GM18517 (cell line): ENCODE measurements around the gene LRRFIP1.
"Not testable (repeated sequence)": the region's sequence is repeated elsewhere in the genome, so short reads cannot be mapped to it uniquely, and the experiment has no call there.

Experiments
- ATAC-seq: cut with Tn5 transposase; IDR thresholded peaks from one replicate; pipeline ENCODE4 v1.9.1; 2021; ENCODE audit warnings: mild to moderate bottlenecking, moderate library complexity; ENCODE audit not compliant: unreplicated experiment

Gene LRRFIP1

DNA sequence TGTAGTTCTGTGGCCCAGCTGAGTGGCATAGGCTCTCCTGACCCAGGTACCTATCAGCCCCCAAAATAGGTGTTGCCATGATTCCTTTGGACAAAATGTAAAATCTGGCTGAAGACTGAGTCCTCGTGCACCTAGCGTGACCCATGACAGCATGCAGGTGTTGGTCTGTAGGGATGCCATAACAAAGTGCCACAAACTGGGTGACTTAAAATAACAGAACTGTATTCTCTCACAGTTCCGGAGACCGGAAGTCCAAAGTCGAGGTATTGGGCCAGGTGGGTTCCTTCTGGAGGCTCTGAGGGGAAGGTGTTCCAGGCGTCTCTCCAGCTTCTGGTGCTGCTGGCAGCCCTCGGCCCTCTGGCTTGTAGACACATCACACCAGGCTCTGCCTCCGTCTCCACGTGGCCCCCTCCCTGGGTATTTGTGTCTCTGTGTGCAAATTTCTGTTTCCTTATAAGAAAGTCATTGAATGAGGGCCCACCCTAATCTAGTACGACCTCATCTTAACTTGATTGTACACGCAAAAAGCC lies 34.5 kb downstream of the LRRFIP1 start:
- no peak for ATAC-seq

DNA sequence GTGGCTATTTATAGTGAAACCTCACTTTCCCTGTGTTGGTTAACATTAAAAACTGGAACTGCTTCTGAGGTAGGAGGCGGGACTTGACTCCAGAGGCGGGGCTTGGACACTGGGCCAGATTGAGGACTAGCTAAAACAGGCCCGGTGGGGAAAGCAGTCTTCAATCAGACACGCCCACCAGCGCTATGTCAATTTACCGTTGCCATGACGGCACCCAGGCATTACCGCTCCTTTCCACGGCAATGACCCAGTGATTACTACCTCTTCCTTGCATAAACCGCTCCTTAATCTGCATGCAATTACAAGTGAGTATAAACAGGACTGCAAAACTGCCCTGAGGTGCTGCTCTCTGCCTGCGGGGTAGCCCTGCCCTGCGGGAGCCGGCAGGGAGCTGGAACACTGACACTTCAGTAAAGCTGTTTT lies 35.3 kb downstream of the LRRFIP1 start:
- no peak for ATAC-seq

DNA sequence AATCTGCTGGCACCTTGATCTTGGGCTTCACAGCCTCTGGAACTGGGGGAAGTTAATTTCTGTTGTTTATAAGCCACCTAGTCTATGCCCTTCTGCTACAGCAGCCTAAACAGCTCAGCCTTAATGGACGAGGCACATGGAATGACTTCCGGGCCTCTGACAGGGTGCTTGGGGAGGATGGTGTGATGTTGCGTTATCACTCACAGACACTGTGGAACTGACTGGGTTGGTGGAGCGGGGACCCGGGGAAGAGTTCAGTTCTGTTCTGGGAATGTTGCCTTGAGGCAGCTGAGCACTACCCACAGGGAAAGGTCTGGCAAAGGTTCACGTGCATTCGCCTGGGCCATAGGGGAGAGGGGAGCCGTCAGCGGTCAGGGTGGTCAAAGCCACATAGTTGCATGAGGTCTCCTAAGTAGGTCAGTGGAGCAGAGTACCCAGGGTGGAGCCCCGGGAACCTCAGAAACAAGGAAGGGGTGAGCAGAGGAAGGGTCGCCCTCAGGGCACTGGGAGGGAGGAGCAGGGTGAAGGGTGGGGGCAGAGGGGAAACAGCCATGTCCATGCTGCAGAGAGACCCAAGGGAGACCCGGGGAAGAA lies 36.2 kb downstream of the LRRFIP1 start:
- ATAC-seq, result no peak

DNA sequence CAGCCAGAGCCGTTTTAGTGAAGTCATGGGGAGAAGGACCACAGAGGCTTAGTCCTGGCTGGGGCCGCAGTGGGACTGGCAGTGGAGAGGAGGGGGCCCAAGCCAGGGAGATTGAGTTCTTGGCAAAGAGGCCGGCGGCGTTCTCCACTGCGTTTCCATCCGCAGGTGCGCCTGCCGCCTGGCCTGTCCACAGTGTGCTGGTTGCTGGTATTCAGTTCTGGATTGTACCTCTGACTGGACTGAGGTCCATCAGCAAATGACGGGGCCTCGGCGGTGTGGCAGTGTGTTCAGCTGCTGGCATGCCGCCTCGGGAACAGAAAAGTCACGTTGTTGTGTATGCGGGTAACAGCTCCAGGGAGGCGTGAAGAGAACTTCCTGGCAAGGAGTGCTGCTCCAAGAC lies 36.8 kb downstream of the LRRFIP1 start:
- ATAC-seq, result no peak

DNA sequence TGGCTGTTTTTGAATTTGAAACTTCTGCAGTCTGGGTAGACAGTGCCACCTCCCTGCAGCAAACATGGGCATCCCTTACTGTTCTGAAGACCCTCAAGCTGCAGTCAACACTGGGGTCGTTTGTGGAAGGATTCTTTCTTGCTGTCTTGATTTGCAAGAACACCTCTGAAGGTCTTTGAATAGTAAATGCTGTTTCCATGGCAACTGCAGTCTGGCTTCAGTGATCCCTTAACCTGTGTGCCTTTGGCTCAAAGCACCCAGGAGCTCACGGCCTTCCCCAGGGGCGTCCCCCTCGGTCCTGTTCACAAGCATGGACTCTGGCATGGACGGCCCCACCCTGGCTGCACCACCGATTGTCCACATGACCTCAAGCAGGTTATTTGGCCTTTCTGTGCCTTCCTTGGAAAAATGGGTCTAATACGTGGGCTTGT lies 38.3 kb downstream of the LRRFIP1 start:
- ATAC-seq, result no peak

DNA sequence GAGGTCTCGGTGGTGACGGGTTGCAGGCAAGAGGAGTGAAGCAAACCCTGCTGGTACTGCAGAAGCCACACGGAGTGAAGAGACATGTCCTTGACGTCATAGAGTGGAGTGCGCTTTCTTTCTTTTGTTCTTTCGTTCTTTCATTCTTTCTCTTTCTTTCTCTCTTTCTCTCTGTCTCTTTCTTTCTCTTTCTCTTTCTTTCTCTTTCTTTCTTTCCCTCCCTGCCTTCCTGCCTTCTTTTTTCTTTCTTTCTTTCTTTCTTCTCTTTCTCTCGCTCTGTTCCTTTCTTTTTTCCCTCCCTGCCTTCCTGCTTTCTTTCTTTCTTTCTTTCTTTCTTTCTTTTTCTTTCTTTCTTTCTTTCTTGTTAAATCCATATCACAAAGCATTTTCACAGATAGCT lies 39.2 kb downstream of the LRRFIP1 start:
- no peak for ATAC-seq

DNA sequence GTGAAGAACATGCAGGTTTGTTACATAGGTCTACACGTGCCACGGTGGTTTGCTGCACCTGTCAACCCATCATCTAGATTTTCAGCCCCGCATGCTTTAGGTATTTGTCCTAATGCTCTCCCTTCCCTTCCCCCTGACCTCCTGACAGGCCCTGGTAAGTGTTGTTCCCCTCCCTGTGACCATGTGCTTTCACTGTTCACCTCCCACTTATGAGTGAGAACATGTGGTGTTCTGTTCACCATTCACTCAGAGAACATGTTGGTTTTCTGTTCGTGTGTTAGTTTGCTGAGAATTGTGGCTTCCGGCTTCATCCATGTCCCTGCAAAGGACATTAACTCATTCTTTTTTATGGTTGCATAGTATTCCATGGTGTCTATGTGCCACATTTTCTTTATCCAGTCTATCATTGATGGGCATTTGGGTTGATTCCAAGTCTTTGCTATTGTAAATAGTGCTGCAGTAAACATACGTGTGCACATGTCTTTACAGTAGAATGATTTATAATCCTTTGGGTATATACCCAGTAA lies 39.7 kb downstream of the LRRFIP1 start:
- not testable (repeated sequence) for ATAC-seq

DNA sequence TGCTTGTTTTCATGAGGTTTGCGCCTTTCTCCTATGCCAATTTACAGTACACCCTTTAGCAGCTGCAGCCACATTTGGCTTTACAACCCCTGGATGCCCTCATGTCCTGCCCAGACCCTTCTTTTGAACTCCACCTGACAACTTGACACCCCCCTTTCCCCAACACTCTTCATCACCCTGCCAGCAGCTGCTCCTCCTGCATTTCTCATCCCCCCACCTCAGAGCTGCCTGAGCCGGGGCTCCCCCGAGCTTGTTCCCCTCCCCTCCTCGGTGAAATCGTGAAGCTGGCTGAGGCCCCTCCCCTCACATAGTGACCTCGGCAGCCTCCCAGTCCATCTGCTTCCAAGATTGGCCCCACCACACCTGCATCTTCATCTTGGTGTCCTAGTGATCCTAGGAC lies 40.5 kb downstream of the LRRFIP1 start:
- no peak for ATAC-seq

DNA sequence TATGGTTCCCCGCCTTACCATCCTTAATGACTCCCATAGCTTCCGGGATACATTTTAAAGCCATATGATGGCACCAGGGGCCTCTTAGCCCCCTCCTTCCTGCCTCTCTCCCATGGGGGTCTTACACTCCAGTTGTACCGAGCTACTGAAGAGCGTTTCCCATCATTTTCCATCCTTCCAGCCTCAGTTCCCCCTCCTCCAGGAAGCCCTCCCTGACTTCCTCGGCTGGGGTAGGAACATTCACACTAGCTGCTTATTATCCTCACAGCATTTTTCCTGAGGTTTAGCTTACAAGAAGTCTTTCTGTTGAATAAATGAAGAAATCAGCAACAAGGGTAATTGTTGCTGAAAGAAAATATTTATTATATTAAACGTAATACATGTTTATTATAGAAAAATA lies 41.1 kb downstream of the LRRFIP1 start:
- no peak for ATAC-seq

DNA sequence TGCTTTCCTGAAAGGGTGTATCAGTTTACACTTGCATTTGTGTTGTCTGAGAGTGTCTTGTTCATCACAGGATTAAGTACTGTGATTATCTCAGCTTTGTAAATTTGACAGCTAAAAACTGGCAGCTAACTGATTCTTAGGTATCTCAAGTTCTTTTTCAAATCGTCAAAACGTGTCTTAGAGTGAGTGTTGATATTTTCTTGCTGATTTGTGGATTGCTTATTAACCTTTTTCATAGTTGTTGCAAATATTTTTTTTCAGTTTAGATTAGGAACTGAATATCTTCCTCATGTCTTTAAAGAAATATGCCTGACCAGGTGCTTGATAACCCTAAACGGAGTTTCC lies 41.9 kb downstream of the LRRFIP1 start:
- ATAC-seq, result no peak

DNA sequence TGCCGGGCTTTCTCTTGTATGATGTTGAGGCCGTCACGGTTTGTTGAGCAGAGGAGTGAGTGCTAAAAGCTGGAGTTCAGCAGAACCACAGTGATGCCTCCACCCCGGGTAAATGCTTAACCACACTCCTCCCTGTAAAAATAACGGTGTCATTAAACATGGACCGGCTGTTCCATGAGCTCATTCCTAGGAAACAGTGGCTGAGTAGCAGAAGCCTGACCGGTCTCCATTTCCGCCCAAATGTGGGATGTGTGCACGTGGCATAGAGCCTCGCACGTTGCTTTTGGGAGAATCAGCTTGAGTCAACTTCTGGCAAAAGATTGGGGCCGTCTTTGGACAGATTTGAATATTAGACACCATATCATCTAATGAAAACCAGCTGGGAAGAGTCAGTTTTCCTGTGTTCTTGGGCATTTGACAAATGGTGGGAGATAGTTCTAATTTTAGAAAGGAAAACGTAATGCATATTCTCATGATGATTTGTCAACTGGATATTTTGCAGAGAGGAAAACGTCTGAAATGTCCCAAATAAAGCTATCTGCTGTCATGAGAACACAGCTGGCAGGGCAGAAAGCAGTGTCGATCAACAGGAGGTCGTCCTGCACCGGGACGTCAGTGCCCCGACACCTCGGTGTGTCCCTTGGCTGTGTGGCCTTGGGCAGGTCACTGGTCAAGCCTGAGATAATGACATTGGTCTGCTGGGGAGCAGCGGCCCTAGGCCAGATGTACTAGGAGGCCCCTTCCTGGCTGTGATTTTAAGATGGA lies 42.4 kb downstream of the LRRFIP1 start:
- ATAC-seq, result no peak

DNA sequence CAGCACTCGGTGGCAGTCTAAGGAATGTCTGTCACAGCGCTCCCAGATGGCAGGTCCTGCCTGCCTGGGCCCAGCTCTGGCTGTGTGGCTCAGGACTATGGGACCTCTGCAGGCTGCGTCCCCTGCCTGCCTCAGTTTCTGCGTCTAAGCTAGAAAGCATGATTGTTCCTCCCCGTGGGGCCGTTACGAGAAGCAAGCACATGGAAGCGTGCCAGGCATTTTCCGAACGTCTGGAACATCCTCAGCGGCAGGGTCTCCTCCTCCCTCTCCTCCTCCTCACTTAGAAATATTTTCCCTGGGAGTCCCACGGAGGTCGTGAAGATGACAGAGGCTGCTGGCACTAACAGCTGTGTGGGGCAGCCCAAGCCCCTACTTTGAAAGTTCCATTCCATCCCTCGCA lies 43.3 kb downstream of the LRRFIP1 start:
- ATAC-seq, result no peak

DNA sequence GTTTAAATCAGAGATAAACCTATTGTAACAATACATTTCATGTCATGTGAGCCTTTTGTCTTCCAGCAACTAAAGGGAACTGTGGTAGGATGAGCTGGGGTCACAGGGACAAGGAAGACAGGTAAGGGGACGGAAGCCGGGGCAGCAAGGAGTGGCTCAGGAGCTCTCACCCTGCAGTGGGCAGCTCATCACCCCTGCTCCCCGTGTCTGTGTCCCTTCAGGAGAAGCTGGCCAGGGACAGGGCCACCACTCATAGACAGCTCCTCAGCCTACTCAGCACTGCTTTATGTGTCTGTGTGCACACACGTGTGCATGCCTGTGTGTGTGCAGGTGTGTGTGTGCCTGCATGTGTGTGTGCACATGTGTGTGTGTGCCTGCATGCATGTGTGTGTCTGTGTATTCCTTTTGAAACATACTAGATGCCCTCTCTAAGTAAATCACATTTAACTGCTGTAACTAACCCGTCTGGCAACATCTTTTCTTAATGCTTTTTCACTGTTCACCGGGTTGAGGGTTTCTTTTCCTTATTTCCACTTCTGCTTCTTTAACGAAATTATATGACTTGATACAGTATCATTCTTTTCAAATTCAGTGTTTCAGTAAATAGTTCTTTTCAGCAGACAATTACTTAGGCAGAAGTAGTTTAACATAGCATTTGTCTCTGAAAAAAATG lies 44.2 kb downstream of the LRRFIP1 start:
- ATAC-seq, result no peak

DNA sequence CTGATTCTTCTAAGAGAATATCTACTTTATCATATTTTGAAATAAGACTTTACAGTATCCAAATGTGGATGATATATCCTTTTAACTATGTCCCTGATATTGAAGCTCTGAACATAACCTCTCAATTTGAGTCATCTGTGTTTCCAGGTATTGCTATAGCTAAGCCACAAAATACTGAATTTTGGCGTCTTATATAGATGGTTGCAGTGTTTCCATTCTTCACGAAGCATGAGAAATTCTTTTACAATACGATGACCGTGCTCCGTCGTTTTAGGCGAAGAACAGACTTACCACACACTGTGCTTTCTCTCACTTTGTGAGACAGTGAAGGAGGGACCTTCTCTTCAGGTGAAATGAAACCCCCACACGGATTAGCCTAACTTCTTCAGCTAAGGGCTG lies 45.3 kb downstream of the LRRFIP1 start:
- no peak for ATAC-seq

DNA sequence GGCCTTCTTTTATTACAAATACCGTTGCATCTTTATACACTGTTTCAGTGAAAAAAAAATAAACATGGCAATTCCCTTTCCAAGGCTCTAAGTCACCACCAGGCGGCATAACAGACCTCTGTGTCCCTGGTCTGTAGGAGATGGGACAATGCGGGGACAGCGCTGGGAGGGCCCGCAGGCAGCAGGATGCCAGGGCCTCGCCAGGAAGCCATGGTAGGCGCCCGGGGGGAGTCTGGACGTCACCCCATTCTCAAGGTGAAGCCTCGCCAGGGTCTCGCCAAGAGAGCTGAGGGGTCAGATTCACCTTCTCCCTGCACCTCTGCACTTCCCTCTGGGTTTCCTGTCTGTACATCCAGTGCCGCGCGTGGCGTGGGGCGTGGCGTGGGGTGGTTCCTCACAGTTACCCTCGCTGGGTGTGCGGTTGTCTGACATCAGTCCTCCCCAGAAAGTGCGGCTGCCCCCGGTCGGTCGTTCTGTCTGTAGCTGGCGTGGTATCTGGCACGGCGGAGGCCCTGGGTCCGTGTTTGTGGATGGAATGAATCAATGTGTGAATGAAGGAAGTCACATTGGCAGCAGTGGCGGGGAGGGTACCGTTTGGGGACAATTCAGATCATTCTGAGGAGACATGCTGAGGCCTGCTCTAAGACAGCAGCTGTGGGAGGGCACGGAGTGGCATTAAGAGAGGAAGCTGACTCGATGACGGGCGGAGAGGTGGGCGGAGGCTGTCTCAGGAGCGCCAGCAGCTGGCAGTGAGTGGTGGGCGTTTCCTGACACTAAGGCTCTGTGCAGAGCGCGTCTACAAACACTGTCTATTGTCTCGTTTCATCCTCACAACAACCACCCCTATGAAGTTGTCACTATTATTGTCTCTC lies 46.0 kb downstream of the LRRFIP1 start:
- peak; percentile 36 for ATAC-seq

DNA sequence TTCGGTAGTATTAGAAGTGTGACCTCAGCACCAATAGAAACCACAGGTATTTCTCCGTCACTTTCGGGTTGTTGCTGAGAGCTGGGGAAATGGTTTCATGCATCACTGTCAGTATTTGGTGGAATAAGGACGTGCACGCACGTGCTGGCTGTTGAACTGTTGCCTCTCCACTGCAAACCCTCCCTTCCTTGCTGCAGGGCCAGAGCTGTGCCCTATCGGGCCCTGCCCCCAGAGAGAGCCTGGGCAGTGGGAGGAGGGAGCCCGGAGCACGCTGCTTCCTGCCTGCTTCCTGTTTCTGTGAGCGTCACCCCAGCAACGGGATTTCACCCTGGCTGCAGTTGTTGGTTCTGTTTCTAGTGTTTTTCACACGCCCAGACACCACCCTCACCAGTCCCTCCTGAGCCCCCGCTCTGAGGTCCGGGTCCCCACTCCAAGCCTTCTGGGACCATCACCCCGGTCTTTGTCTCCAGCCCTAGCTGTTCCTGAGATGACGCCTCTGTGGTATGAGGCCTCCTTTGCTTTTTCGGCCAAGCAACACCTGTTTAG lies 47.4 kb downstream of the LRRFIP1 start:
- ATAC-seq, result peak; percentile 75

DNA sequence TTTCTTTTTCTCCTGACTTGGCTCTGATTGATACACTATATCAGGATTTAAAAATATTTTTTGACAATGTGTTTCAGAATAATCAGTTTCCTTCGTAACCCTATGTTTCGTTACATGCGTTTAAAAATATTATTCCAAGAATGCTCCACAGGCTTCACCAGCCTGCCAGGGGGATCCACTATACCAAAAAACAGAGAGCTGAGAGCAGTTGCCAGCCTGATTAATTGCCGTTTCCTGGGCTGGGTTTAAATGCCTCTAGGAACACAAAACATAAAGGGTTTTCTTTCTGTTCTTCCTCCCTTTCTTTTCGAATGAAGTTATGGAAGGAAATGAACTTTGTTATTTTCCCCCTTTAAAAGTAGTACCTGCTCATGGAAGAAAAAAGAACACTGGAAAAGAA lies 47.9 kb downstream of the LRRFIP1 start:
- ATAC-seq, result no peak

DNA sequence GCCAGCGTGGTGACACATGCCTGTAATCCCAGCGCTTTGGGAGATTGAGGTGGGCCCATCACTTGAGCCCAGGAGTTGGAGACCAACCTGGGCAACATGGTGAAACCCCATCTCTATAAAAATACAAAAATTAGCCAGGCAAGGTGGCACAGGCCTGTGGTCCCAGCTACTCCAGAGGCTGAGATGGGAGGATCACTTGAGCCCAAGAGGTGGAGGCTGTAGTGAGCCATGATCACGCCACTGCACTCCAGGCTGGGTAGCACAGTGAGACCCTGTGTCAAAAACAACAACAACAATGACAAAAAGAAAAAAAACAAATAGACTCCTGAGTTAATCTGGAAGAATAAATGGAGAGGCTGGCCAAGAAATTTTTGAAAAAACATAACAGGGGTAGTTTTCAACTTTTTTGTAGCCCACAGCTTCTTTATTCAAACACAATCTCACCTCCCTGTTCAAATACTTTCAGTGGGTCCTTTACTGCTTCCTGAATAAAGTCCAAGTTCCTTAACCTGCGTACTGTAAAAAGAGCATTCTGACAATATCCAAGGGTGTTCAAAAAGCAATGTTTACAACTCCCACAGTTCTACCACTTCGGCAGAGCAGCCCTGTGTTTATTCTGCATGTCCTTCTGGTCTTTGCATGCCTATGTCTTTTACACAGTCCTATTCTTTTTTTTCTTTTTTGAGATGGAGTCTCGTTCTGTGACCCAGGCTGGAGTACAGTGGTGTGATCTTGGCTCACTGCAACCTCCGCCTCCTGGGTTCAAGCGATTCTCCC lies 53.5 kb downstream of the LRRFIP1 start:
- ATAC-seq, result no peak

DNA sequence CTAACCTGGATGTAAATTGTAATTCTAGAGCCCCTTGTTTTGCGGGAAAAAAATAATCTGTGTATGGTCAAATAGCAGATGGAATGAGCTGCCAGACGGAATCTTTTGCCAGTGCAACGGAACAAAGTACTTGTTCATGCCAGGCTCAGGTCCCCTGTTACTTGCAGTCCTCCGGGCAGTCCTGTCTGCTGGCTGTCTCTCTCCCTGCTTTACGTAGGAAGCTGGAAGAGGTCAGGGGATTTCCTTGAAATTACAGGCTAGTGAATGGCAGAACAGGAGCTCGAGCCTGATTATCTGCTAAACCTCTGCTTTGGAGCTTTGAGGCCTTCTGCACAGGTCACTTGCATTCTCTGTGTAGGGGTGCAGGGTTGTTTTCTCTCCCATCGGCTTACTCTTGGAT lies 54.8 kb downstream of the LRRFIP1 start:
- no peak for ATAC-seq
